ENCODE measurements around the gene IL3RA.

The IL3RA gene

DNA sequence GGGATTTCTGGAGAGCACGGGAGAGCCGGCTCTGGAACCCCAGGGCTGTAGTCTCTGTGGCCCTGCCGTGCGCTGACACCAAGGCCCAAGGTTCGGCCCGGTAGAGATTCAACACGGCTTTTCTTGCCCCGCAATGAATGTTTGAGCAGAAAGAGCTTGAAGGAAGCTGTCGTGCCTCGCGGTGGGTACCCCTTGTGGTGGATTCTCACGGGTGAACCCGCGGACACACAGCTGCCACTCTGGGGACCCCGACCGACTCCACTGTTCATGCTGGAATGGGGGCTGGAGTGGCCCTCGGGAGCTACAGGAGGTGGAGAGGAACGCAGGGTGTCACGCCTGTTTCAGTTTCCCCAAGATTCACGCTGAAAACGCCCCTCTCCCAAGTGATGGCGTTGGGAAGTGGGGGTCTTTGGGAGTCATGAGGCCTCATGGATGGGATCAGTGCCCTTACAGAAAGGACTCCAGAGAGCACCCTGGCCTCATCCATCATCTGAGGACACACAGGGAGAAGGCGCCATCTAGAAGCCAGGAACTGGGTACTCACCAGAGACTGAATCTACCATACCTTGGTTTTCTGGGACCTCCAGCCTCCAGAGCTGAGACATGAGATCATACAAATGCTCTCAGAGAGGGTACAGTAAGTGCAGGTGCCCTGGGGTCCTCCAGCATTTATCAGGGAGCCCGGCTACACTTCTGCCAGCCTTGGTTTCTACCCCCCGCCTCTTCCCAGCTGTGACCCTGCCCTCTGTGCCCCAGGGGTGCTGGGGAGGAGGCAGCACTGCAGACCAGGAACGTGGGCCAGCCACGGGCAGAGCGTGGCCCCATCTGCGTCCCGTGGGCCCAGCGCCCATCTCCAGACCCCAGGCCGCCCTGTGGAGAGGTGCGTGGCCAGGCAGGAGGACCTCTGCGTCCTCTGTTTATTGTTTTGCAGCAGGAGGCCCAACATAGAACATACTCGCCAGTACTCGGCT lies 49.0 kb downstream of the IL3RA start:
- DNase-seq: no peak

DNA sequence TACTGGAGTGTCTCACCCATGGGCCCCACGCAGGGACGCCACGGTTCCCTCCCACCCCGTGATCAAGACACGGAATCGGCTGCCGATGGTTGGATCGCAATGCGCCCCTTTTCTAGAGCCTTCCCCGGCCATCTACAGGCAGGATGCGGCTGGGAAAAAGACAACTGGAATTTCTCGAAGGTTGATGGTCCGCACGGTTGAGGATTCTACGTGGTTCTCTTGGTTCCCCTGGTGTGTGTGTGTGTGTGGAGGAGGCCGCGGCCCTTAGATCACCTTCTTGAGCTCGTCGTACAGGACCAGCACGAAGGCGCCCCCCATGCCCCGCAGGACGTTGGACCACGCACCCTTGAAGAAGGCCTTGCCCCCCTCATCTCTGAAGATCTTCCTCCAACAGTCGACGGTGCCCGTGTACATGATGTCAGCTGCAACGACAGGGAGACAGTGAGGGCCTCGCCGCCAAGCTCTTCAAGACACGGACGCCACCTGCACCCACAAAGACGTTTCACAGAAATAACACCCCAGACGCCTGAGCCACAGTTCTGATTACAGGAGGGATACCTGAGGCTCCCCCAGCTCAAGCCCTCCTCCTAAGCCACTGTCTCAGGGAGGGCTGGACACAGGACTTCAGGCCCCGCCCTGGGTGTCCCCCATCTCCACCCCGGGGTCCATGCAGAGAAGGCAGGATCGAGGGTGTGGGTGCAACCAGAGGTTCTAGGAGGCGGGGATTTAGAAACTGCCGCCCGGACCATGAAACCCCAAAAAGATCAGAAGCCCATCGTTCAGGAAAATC lies 49.9 kb downstream of the IL3RA start:
- no peak for DNase-seq

DNA sequence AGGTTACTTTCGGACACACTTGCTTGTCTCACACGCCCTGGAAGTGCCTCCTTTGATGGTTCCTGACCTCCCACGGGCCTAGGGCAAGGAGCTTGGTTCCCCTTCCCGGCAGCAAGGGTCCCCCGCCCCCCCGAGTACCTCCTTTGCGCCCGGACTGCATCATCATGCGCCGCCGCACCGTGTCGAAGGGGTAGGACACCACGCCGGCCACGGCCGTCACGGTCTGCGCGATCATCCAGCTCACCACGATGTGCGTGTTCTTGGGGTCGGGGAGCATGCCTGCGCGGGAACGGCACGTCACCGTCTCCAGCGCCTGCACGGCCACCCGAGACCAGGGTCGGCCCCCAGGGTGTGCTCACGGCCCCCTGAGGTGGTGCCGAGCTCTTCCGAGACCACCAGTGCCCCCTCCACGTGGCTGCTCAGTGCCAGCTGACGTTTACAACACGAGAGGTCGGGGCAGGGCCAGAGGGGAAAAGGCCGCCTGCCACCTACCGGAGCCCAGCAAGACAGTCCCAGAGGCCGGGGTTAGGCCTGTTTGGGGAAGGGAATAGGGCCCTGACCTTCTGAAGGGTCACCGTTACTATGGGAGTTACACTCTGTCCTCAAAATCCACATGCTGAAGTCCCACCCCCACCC lies 50.7 kb downstream of the IL3RA start:
- DNase-seq: no peak

- no peak for DNase-seq
Measured at GRCh38 chrX:1388651-1389050, 52.1 kb downstream of the IL3RA start.

- DNase-seq: no peak
Measured at GRCh38 chrX:1389181-1389992, 52.8 kb downstream of the IL3RA start.

- DNase-seq: no peak
Measured at GRCh38 chrX:1389993-1390285, 53.4 kb downstream of the IL3RA start.

- DNase-seq: no peak
Measured at GRCh38 chrX:1390621-1391369, 54.2 kb downstream of the IL3RA start.

- DNase-seq: no peak
Measured at GRCh38 chrX:1391370-1391706, 54.8 kb downstream of the IL3RA start.

- DNase-seq: no peak
Measured at GRCh38 chrX:1391707-1392375, 55.3 kb downstream of the IL3RA start, which contains the start of gene SLC25A6. Gene SLC25A6, minus strand, starts transcription at chrX:1392113. Its CDS starts 104 bp downstream, at chrX:1392009.

DNA sequence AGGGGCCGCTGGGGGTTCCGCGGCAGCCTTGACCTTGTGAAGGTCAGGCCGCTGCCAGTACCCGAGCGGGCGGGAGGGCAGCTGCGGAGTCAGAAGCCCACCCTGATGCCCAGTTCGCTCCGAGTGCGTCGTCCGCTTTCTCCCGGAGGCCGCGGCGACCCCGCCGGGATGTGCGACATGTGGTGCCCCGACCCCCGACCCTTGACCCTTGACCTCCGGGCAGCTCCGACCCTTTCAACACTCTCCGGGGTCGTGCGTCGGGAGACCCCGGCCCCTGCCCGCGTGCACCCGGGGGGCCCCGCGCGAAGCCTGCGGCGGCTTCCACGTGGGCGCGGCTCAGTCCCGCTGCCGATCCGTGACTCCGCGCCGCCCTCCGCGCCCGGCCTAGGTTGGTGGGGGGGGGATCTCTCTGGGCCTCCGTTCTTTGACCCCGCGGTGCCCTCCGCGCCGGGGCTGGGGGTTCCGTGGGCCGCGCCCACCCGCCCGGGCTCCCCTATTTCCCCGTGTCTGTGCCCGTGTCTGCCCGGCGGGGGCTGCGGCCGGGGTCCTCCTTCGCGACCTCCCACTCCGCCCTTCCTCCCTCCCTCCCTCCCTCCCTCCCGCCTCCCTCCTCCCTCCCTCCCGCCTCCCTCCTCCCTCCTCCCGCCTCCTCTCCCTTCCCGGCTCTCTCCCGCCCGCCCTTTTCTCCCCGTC lies 55.9 kb downstream of the IL3RA start:
- DNase-seq: no peak

GRCh38 chrX:1393871-1394615 lies 57.5 kb downstream of the IL3RA start:
- no peak for DNase-seq

GRCh38 chrX:1394731-1395501 lies 58.3 kb downstream of the IL3RA start:
- DNase-seq: no peak

DNA sequence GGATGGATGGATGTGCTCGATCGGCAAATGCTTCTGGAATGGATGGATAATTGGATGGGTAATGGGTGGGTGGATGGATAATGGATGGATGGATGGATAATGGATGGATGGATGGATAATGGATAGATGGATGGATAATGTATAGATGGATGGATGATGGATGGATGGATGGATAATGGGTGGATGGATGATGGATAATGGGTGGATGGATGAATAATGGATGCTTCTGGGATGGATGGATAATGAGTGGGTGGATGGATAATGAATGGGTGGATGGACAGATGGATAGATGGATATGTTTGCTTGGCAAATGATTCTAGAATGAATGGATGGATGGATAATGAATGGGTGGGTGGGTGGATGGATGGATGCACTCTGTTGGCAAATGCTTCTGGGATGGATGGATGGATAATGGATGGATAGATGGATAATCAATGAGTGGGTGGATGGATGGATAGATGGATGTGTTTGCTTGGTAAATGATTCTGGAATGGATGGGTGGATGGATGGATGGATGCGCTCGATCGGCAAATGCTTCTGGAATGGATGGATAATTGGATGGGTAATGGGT lies 59.1 kb downstream of the IL3RA start:
- no peak for DNase-seq

GRCh38 chrX:1397001-1397400 lies 60.4 kb downstream of the IL3RA start:
- DNase-seq: no peak

DNA sequence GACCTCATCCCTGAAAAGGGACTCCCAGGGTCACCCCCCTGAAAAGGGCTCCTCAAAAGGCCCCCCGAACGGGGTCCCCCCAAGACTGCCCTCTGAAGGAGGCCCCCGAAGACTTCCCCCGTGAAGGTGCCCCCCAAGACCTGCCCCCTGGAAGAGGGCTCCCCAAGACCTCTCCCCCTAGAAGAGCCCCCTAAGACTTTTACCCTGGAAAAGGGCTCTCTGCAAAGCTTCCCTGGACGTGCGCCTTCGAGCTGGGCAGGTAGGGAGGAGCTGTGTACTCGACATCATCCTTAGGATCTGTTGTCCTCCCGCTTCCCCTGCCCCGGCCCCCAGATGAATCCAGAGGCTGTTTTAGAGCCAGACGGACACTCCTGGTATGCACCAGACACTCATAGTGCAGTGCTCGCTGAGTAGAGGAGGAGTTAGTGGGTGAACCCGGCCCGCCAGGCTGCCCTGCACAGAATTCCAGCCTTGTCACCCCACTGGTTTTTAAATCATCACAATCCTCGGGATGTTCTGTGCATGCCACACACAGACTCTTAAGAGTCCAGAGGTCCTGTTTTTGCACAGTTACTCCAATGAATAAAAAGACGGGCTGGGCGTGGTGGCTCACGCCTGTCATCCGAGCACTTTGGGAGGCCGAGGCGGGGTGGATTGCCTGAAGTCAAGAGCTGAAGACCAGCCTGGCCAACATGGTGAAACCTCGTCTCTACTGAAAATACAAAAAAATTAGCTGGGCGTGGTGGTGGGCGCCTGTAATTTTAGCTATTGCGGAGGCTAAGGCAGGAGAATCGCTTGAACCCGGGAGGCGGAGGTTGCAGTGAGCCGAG lies 61.1 kb downstream of the IL3RA start:
- no peak for DNase-seq

GRCh38 chrX:1398431-1399340 lies 62.1 kb downstream of the IL3RA start:
- no peak for DNase-seq

DNA sequence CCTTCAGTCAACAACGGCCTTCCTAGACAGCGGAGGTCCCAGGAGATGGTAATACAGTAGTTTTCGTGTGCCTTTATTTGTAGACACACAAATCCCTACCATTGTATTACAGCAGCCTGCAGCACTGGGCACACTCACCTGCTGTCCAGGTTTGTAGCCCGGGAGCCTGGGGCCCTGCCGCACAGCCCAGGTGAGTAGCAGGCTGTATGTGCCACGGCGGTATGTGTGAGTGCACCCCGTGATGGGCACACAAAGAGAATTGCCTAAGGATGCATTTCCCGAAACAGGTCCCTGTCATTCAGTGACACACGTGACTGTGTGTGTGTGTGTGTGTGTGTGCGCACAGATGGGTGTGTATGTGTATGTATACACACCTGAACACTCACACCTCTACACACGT lies 63.5 kb downstream of the IL3RA start:
- no peak for DNase-seq
